GM19397 (cell line): ENCODE results near the gene ITGA5.

ENCODE experiments used
- ATAC-seq: cut with Tn5 transposase; IDR thresholded peaks from one replicate; pipeline ENCODE4 v1.9.1; 2021; ENCODE audit warnings: mild to moderate bottlenecking, moderate library complexity; ENCODE audit not compliant: unreplicated experiment

Gene ITGA5

GRCh38 chr12:54431911-54432814 lies 13.1 kb upstream of the ITGA5 start:
- no peak for ATAC-seq

DNA sequence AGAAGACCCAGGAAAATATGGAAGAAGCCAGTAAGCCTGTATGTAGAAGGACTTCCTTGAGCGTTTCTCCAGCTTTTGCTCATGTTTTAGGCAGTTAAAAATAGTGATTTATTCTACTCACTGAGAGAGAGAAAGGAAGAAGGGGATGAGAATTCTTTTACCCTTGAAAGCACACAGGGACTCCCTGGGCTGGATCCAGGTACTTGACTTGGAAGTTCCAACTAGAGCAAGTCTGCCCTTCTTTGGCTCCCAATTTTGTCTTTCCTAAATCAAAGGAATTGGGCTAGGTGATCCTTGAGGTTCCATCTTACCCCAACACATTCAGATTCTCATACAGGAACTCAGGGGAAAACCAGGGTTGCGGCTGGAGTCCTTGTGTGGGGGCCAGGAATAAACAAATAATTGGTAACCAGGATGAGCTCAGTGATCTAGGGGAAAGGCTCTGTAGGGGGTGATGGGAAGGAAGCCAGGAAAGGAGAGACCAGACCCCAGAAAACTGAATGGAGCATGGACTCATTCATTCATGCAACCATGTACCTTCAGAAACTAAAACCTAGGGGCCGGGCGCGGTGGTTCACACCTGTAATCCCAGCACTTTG lies 11.5 kb upstream of the ITGA5 start:
- ATAC-seq, result no peak

DNA sequence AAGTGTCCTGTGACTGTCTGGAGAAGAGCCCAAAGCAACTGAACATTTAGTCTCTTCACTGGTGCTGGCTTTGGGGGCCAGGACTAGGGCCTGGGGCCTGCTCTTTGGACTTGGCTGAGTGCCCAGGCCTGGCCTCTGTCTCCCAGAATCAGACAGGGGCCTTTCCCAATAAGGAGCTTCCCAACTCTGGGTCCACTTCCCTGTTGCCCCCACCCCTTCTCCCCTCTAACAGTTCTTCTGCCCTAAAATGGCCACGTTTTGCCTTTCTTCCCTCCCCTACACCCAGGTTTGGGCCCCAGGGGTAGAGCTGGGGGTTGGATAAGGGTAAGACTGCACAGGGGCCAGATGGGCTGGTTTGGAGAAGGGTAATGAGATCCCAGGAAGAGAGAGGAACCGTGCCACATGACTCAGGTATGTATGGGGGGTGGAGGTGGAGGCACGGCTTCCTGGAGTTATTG lies 10.0 kb upstream of the ITGA5 start:
- no peak for ATAC-seq

- ATAC-seq, result no peak
Observed at GRCh38 chr12:54428050-54429013, 9.3 kb upstream of the ITGA5 start.

DNA sequence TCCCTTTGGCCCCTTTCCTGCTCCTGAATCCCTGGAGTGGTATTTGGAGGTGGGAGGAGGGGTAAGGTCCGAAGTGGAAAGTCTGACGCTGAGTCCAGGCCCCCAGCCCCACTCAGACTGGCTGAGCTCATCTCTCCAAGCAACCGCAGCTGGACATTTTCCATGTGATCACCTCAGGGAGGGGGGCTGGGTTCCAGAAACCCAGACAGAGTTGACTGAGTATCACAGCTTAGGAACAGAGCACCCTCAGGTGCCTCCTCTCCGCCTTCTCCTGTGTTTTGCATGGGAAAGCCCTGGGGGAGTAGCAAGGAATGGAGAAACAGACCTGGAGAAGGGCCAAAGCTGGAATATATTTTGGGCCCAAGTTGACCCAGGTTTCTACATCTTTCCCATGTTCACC lies 8.0 kb upstream of the ITGA5 start:
- no peak for ATAC-seq

- ATAC-seq, result no peak
Observed at GRCh38 chr12:54426690-54427089, 7.6 kb upstream of the ITGA5 start.

GRCh38 chr12:54425702-54426101 lies 6.6 kb upstream of the ITGA5 start:
- no peak for ATAC-seq

- no peak for ATAC-seq
Observed at GRCh38 chr12:54424224-54424623, 5.2 kb upstream of the ITGA5 start.

GRCh38 chr12:54423816-54424150 lies 4.7 kb upstream of the ITGA5 start:
- ATAC-seq, result no peak

- no peak for ATAC-seq
Observed at GRCh38 chr12:54421879-54422250, 2.8 kb upstream of the ITGA5 start.

GRCh38 chr12:54421175-54421878 lies 2.3 kb upstream of the ITGA5 start:
- ATAC-seq, result no peak

DNA sequence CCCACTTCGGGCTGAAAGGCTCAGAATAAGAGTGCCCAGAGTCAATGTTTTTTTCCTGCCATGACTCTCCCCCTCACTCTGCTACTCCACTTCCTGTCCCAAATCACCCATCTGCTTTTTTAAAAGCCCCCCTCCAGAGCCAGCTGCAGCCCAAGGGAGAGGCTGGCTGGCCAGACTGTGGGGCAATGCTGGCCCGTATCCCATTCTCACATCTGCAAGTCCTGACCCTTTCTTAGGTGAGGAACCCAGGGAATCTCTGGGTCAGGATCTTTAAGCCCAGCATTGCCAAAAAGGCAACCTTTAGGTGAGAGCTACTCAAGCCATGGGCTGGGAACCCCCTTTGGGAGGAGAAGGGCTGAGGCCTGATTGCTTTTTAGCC lies 1.7 kb upstream of the ITGA5 start:
- no peak for ATAC-seq

DNA sequence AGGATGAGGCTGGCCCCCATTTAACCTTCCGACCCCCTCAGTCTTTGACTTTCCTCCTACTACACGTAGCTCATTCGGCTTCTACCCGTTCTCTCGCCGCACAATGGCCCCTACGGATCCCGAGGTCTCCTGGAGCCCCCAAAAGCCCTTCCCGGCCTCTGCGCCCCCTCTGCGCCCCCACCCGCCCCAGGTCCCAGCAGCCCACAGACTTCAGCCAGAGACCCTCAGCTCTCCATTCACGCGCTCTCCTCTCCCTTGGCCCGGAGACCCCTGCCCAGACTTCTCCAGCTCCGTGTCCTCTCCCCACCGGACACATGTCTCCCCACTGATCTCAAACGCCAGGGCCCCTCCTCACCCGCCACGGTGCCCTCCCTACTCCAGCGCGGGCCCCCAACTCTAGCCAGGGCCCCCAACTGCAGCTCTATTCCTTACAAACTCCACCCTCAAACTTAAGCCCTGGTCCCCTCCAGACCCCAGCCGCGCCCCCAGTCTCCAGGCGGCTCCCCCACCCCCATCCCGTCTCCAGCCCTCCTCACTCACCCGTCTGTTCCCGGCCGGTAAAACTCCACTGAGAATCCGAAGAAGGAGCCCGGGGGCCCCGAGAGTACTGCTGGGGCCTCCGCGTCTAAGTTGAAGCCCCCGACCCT lies 502 bp downstream of the ITGA5 start:
- no peak for ATAC-seq

DNA sequence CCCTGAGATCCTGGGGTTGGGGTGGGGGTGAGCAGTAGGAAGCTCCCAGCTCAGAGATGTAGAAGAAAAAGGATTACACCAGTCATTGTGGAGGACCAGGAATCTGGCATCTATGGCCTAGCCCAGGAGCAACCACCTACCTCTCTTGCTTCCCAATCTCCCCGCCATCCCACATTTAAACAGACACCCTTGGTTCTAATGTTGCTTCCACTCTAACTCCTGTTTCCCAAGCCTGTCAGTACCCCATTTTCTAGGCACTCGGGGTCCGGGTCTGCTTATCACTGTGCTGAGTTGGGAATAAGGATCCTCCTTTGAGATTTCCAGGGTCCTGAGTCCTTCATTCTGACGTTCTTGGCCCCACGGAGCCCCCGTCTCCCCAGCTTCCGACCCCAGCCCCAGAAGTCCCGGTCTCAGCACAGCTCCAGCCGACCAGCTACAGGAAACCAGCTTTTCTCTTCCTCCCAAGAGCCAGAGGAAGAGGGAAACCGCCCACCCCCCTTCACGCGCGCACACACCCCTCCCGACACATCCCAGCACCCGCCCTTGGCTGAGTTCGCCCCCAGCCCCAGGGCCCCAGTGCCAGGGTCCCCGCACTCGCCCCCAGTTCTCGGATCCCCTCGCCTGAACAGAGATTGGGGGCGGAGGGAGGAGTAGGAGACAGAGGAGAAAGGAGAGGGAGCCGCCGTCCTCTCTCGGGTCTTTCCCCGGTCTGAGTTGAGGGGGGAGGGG lies 1.2 kb downstream of the ITGA5 start:
- ATAC-seq, result no peak

DNA sequence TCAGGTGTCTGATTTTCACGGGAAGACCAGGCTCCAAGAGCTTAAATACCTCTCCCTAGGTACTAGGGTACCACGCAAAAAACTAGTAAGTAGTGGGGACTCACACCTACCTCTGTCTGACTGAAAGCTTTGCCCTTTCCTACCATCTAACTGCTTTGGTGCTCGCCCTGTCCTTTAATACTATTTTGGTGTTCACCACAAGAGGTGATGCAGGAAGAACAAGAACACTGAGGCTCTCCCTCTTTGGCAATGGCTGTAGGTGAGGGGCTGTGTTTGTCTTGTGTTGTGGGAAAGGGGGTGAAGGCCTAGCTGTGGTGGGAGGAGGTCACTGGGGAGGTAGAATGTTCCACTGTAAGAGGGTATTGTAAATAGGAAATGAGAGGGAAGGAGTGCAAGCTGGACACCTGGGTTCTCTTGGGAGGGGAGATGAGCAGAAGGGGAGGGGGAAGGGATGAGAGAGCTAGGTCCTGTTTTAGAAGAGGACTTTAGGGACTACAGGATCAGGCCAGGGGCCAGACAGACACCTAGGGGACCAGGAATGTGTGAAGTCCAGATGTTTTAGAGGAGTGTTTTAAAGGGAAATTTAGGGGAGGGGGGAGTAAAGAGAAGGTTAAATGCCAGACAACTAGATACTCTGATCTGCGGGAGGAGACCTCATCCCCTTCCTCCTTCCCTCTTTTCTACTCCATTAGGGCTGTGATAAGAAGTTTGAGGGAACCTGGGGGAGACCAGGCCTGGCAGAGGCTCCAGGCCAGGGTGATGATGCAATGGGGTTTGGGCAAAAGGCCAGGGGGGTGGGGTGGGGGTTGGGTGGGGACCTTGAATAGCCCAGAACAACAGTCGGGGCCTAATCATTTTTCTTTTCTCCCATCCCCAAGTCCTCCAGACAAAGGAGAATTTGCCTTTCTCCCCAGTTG lies 2.1 kb downstream of the ITGA5 start:
- ATAC-seq, result no peak

GRCh38 chr12:54415221-54415929 lies 3.7 kb downstream of the ITGA5 start:
- ATAC-seq, result no peak

GRCh38 chr12:54413284-54414190 lies 5.5 kb downstream of the ITGA5 start:
- ATAC-seq, result no peak
